Activated CD4-positive, alpha-beta T cell treated with anti-CD3 and anti-CD28 coated beads, Interleukin-2, amount 50 U/mL, for 1 hour (primary cell): ENCODE measurements around the gene UNK.
"Not testable (repeated sequence)": the region's sequence is repeated elsewhere in the genome, so short reads cannot be mapped to it uniquely, and the experiment has no call there.

Experiments used
- DNase-seq: peaks from one replicate; pipeline ENCODE4 v3.0.0-alpha.2; 2020

UNK gene

GRCh38 chr17:75774471-75774990 lies 10.1 kb upstream of the UNK start:
- no peak for DNase-seq

- DNase-seq, result no peak
Observed at GRCh38 chr17:75774991-75775668, 9.5 kb upstream of the UNK start.

GRCh38 chr17:75776386-75777295 lies 8.0 kb upstream of the UNK start:
- peak; percentile 44 for DNase-seq

GRCh38 chr17:75777296-75777922 lies 7.2 kb upstream of the UNK start:
- no peak for DNase-seq

GRCh38 chr17:75778066-75778860 lies 6.3 kb upstream of the UNK start:
- DNase-seq, result not testable (repeated sequence)

- peak; percentile 62 for DNase-seq
Observed at GRCh38 chr17:75778861-75779249, 5.8 kb upstream of the UNK start.

- peak; percentile 90 for DNase-seq
Observed at GRCh38 chr17:75779250-75779986, 5.2 kb upstream of the UNK start.

- no peak for DNase-seq
Observed at GRCh38 chr17:75779987-75780889, 4.4 kb upstream of the UNK start.

GRCh38 chr17:75783069-75783783 lies 1.4 kb upstream of the UNK start:
- DNase-seq, result no peak

GRCh38 chr17:75783803-75784472 lies 668 bp upstream of the UNK start:
- DNase-seq, result no peak

- peak; percentile 36 for DNase-seq
Observed at GRCh38 chr17:75785016-75785890, 647 bp downstream of the UNK start.

- no peak for DNase-seq
Observed at GRCh38 chr17:75791254-75791653, 6.6 kb downstream of the UNK start.

- no peak for DNase-seq
Observed at GRCh38 chr17:75793460-75793859, 8.9 kb downstream of the UNK start.

GRCh38 chr17:75795820-75796607 lies 11.4 kb downstream of the UNK start:
- no peak for DNase-seq

GRCh38 chr17:75799402-75799801 lies 14.8 kb downstream of the UNK start:
- no peak for DNase-seq

GRCh38 chr17:75803883-75804282 lies 19.3 kb downstream of the UNK start:
- DNase-seq, result no peak

- DNase-seq, result no peak
Observed at GRCh38 chr17:75806822-75807500, 22.4 kb downstream of the UNK start.
